GM19043 (cell line): Measurements from ENCODE around the gene WDR76.

Experiments used
- ATAC-seq: cut with Tn5 transposase; IDR thresholded peaks from one replicate; pipeline ENCODE4 v1.9.1; 2021; ENCODE audit warnings: low read depth; ENCODE audit not compliant: unreplicated experiment

WDR76 gene

DNA sequence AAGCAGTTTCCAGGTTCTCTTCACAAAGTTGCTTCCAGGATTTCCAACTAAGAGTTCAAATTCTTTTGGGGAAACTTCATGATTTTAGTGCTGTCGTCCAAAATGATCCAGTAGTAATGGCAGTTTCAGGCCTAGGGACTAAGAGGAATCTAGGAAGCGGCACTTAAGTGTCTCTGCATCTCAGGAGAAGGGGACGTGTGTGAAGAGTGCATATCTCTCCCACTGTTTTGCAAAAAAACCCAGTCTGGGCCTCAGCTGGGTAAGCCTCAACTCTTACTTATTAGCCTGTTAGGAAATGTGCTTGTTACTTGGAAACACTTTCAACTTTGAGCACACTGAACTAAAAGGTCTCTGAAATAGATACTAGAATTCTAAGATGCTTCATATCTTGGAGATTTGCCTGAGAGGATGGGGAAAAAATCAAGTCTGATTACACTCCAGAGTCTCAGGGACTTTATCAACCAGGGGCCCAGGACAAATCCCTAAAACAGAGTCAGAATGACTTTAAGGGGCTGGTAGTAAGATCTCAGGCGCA lies 81.8 kb downstream of the WDR76 start:
- no peak for ATAC-seq

- no peak for ATAC-seq
Observed at GRCh38 chr15:43911235-43911781, 84.5 kb downstream of the WDR76 start.

GRCh38 chr15:43912208-43912607 lies 85.4 kb downstream of the WDR76 start:
- no peak for ATAC-seq

DNA sequence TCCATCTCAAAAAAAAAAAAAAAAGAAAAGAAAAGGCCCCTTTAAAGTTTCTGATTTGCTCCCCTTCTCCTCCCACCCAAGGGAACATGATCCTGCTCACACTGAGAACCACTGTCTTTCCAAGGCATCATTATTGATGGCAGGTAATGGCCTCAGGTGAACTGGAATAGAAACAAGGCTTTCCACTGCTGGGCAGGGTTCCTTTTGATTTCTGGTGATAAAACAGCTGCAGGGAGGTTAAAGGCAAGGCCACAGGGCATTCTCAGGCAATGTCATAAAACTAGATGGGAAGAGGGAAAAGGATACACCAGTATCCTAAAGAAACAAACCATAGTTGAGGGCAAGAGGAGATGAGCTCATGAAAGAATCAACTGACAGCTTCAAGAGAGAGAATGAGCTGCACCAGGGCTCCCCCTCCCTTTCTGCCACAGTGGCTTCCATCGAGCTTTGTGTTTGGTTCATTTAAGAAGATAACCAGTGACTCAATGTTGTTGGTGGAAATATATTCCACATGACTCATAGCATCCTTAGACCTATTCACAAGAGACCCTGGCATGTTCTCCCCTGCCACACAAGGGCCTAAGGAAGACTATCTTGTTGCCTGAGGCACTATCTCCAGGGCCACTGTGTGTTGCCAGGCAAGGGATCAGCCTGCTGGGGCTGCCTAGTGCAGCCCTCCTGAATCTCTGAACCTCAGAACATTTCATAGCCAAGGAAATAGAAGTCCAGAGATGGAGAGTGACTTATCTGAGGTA lies 86.4 kb downstream of the WDR76 start:
- ATAC-seq = no peak

GRCh38 chr15:43913941-43914340 lies 87.1 kb downstream of the WDR76 start:
- no peak for ATAC-seq

DNA sequence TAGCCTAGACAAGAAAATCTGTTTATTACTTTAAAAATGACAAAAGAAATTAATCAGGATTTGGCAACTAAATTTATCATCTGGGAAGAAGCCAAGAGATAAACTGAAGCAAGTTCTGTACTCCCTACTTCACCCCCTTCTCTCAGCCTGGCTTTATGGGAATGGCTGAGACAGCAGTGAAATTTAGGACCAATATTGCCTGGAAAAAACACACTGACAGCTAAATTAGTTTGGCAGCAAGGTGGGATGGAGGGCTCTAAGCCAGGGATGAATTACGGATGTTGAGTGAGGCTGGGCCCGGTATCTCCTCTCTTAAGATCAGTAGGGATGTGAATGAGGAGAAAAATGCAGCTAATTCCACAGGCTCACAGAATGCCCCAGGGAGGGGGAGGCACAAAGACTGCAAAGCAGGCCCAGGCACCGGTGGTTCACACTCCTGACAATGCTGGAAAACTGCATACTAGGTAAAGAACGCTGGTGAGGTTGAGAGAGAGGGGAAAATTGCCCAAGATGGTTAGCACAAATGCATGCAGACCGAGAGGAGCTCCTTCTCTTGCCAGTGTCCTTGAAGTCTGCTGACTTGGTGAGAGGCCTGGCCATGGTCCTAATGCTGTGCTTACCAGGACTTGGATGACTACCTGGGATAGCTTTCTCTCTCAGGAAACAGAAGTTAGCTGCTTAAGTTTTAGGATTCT lies 89.0 kb downstream of the WDR76 start:
- ATAC-seq = no peak

GRCh38 chr15:43916326-43916660 lies 89.5 kb downstream of the WDR76 start:
- no peak for ATAC-seq
